ENCODE data around the gene ETNPPL.
"Not testable (repeated sequence)": the region's sequence is repeated elsewhere in the genome, so short reads cannot be mapped to it uniquely, and the experiment has no call there.

The ETNPPL gene

DNA sequence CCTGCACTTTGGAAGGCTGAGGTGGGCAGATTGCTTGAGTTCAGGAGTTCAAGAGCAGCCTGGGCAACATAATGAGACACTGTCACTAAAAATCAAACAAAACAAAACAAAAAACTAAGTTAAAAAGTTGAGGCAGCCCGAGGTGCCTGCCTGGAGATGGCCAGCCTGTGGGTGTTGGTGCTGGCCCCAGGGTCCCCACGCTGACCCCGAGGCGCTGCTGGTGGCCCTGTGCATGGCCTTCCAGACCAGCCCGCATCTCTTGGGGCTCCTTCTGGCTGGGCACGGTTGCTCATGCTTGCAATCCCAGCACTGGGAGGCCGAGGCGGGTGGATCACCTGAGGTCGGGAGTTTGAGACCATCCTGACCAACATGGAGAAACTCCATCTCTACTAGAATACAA lies 4.4 kb downstream of the ETNPPL start:
- DNase-seq (ENCODE audit: low read depth) = no peak

DNA sequence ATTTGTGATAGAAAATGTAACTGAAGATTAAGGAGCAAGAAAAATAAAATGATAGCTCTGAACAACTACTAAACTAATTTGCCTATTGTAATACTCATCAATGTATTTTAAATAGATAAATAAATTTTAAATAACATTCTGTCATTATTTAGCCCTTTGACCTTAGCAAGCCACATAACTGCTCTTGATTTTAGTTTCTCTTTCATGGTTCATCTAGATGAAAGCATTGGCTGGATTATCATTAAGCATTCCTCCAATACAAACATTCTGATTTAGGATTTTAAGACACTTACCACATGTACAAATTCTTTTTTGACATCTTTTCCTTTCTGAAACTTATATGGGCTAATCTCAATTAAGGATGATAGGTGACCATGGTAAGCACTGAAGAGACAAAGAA lies 8.5 kb downstream of the ETNPPL start:
- DNase-seq (ENCODE audit: low read depth) = no peak

DNA sequence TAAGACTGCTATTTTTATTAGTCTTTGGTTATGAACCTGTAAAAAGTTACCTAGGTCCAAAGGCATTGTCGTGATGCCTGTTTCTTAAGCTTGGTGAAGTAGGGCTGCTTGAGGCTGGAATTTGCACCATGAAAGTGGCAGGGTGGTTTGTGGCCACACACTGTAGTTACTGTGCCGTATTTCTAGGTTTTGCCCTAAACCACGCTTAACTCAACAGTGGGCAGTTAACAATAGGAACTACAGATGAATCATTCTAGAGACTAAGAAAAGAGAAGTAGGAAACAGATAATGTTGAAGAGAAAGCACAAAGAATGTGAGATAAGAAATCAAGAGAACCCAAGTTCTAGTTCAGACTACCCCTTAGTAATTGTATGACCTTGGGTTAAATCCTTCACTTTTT lies 11.5 kb downstream of the ETNPPL start:
- DNase-seq (ENCODE audit: low read depth) = no peak

DNA sequence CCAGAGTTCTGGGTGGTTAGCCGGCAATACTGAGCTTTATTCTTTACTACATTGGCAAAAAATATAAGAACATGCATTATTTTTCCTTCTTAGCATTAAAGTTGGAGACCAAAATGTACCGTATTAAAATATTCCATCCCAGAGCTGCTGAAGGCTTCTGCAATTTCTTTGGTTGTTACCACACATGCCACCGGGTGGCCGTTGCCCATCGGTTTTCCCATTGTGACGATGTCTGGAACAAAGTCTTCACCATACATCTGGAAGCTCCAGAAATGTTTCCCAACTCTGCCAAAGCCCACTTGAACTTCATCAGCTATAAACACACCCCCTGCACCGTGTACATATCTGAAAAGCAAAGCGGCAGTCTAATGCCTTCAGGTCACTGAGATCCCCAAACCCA lies 13.7 kb downstream of the ETNPPL start:
- DNase-seq (ENCODE audit: low read depth) = no peak

DNA sequence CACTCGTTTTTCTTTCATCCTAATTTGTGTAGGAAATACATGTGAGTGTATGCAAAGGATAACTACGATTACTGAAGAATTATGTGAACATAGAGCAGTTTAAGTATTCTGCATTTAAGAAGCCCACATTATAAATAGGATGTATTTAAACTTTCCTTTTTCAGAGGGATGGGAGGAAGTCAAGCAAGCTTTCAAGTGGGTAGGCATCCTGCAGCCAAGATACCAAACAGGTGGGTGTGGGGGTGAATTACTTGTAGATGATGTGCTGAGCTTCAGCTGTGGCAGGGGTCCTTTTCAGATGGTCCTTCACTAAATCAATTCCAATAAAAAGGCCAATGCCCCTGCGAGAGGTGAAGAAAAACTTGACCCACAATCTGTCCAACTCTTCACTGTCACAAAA lies 16.3 kb downstream of the ETNPPL start:
- no peak for DNase-seq (ENCODE audit: low read depth)

DNA sequence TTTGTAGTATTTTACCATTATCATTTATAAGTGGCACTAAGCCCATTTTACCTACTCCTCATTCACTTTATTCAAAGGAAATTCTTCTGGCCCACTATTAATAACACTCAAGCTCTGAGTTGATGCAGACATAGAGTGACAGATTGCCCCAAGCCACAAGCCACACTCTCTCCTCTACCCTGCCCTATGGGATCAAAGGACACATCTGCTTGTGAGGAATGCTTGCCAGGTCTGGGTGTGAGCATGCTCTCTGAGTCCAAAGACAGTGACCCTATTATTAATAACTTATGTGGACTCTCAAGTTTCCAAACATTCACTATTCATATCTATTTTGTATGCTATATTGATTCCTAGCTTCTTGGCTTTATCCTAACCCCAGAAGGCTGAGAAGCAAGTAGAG lies 18.5 kb downstream of the ETNPPL start:
- DNase-seq (ENCODE audit: low read depth) = no peak

DNA sequence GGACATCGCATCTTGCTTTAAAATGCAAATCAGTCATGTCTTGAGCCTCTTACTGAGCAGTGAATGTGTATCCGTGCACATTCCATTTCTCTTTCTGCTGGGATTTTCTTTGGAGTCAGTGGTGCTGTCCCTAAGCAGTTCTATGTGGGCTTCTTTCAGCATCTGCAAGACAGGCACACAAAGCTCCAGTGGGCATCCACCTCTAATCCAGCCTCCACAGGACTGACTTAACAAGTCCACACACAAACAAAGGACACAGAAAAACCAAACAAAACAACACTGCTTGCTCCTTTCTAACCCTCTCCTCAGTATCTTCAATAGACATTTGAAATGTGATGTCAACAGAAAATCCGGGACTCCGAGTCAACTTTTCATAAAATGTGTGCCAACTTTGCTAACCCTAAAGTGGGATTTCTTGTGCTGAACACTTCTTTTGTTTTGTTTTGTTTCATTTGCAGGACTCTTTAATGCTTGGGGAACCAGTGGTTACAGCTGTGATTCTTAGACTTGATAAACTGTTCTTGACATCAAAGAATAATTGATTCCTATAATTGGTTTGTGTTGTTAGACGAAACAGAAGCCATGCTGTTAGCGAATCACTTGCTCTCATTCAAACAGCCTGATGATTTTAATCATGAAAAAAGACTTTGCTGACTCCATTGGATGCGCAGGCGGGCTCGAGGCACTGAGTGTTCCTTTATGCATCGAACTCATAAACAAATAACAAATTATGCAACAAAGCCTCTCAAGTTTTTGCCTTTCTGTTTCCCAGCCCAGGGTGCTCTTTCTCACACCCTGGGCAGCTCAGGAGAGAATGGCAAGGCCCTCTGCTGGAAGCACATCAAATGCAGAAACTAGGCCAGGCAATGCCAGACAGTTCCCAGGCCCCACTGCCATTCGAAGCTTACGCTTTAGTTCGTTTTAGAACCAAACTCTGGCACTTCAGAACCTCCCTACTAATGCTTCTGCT lies 20.1 kb downstream of the ETNPPL start:
- no peak for DNase-seq (ENCODE audit: low read depth)

DNA sequence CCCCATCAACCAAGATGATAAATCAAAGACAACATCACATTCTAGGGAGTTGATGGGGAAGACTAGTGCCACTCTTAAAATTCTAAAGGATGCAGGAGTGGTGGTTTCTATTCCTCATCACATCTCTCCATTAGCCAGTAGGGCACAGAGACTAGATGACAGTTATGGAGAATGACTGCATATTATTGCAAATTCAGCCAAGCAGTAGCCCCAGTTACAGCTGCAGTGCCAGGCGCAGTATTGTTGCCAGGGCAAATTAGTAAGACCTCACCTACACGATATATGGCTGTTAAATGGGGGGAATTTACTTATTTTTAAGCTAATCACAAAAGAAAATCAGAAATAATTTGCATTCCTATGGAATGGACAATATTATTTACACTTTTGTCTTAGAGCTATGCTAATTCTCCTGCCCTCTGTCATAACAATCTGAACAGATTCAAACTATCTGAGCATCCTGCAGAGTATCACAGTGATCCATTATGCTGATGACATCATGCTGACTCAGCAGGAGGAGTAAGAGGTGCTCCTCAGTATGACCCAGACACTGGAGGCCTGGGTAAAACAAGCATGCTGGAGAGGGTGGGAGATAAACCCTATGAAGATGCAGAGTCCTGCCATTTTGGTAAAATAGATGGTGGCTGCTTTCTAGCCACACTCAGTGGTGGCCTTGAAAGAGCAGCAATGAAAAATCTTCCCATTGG lies 24.7 kb downstream of the ETNPPL start:
- no peak for DNase-seq (ENCODE audit: low read depth)

DNA sequence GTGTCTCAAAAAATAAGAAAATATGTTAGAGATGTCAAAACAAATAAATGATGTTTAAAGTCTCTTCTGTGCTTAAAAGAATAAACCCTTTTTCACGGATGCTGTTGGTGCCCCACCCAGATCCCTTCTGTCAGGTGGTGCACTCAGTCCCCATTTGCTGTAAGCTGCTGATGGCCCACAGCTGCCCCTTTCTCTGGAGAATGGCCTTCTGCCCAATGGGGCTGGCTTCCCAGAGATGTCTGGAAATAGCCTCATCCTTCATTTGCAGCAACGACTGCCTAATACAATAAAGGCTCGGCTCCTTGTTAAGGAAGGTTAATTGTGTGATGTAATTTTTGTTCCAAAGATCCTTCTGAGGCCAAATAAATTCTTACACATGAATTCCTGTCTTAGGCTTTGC lies 31.8 kb downstream of the ETNPPL start:
- no peak for DNase-seq (ENCODE audit: low read depth)

DNA sequence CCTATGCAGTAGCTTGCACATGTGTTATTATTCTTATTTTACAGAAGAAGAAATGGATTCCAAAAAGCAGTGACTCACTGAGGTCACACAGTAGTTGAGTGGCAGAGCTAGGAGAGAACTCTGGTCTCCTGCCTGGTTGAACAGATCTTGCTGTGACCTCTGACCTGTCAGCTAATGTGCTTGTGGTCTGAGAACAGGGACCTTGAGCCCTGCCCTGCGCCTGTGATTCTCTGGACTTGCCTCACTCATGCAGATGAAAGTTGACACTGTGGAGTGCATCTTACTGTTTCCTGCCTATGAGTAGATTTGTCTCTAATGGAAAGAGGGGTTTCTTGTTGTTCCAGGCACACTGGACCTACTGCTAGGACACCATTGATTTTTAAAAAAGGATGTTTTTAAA lies 32.3 kb downstream of the ETNPPL start:
- DNase-seq (ENCODE audit: low read depth) = no peak

DNA sequence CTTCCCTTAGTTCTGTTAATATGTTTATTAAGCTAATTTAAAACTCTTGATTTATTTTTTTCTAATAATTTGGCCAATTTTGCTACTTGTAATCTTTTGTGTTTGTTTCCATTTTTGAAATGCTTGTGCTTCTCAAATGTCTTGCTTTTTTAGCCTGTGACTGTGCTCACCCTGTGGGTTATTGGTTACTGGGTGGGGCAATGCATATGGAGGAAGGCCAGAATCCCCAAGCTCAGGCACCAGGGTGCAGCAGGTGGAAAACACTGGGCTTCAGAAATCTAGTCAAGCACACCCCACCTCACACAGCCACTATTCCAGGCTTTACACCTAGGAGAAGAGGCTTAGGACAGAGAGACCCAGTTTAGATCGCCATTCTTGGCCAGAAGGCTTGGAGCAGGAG lies 33.1 kb downstream of the ETNPPL start:
- no peak for DNase-seq (ENCODE audit: low read depth)

DNA sequence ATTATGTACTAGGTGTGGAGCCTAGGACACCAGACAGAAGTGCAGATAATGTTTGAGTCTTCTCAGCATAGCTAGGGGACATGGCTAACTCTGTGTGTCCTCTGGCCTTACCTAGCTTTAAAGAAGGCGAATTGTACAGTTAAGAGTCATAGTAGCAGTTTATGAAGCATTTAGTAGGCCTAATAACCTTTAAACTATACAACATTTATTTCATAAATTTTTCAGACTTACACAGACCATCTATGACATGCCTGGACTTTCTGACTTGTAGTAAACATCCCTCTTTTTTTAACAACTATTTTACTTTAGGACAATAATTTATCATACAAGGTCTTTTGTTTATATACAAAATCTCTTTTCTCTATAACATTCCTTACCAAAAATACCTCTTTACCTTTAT lies 37.4 kb downstream of the ETNPPL start:
- no peak for DNase-seq (ENCODE audit: low read depth)

DNA sequence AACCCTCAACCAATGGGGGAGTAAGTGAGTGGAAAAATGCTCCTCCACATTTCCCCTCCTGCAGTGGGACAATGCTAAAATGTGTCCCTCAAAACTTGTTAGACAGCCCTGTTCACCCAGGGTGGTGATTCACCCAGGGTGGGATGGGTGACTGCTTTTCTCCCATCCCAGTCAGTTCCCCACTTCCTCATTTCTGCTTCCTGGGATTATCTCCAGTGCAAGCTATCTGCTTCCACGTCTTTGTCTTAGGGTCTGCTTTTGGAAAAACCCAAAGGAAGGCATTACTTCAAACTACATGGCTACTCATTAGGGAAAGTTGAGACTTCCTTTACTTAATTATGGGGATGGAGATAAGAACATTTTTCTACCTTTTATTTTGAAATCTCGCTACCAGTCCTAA lies 45.5 kb downstream of the ETNPPL start:
- no peak for DNase-seq (ENCODE audit: low read depth)

DNA sequence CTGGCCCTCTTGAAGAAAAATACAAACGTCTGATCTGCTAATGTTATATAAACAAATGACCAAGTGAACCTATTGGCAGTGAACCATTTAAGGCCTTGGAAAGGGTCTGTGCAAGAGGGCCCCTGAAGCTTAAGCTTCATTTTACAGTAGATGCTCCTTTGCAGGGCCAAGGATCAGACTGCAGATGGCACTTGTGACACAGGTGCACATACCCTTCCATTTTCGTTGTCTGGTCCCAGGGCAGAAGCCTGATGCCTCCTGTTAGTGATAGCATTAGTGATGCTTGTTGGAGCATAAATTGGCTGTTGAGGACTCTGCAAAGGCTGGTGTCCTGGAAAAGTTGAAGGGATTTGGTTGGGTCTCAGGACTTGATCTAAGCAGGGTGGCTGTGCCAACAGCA lies 46.5 kb downstream of the ETNPPL start:
- DNase-seq (ENCODE audit: low read depth) = no peak

DNA sequence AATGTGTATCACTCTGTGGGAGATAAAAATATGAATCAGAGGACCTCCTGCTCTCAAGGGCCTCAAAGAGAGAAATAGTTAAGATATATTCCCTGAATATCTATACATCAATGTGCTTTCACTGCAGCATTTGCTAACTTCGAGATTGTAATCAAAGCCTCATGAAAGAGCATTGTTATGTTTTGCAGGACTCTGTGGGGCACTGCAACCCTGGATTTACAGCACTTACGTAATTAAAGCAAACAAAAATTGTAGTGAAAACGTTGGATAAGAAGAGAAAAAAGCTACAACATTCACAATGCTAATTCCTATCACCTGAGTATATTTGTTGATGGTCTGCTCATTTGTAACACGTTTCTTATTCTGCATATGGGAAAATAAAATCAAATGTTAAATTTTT lies 48.0 kb downstream of the ETNPPL start:
- DNase-seq (ENCODE audit: low read depth) = no peak

DNA sequence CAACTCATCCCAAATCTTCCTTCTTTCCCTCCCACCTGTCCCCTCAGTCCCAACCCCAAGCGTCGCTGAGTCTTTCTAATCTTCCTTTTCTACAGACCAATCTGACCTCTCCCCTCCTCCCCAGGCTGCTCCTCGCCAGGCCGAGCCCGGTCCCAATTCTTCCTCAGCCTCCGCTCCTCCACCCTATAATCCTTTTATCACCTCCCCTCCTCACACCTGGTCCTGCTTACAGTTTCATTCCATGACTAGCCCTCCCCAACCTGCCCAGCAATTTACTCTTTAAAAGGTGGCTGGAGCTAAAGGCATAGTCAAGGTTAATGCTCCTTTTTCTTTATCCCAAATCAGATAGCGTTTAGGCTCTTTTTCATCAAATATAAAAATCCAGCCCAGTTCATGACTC lies 52.3 kb downstream of the ETNPPL start:
- not testable (repeated sequence) for DNase-seq (ENCODE audit: low read depth)

DNA sequence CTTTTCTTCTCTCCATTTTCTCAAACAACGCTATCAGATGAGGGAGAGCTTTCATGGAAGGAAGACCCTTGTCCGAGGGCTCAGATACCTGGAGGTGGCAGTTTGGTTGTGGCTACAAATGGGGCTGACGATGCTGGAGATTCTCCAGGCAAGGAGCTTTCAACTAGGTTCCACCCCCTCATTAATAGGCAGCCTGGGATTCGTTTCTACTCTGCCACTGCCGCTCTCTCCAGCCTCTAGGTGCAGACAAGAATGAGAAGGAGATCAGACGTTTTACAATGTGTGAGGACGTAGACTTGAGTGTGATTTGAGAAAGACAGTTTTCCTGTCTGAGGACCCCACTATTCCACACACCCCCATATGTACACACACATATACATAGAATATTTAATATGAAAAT lies 53.1 kb downstream of the ETNPPL start:
- no peak for DNase-seq (ENCODE audit: low read depth)

DNA sequence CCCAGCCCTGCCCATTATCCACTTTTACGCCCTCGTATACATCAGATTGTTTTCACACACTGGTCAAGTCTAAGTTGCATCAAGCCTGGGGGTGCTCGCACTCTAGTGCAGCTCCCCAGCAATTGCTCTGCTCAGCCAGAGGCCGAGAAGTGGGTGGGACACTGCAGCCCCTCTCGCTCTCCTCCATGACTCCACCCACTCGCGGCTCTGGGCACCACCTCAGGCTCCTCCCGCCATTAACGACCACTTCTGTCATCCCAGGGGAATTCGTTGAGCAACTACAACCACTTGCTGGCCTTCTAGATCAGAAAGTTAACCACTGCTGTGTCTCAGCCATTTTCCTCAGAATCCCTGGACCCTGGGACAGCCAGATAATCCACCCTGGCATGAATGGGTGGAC lies 53.6 kb downstream of the ETNPPL start:
- DNase-seq (ENCODE audit: low read depth) = no peak

DNA sequence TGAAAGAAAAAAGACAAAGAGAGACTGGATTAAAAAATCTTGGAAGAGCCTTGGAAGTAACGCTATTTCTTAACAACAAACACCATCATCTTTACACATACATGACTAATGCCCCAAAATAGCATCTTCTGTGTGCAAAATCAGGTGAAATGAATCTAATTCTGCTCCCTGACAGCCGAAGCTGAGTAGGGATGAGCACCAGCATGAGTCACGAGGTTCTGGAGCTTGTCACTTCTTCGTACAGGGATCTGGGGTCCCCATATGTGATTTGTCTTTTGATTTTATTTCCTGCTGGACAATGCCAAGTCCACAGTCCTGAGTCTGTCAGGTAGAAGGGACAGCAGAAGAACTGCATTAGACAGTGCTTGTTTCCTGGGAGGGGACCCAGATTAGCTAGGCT lies 56.6 kb downstream of the ETNPPL start:
- no peak for DNase-seq (ENCODE audit: low read depth)

DNA sequence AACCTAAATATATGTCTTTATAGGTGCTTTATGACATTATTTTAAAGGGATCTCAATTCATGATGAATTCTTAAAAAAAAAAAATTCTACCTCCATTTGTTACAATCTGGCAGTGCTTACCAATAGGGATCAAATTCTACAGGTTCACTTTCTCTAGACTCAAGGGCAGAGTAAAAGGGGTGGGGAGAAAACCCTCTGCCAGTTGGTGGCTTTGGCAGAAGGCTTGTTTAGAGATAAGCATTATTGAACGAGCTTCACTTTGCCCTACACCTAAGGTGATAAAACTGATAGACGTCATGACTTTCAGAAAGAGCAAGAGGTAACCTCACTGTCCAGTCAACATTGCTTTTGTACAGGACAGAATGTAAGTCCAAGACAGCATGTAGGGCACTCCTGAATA lies 58.9 kb downstream of the ETNPPL start:
- DNase-seq (ENCODE audit: low read depth) = no peak

DNA sequence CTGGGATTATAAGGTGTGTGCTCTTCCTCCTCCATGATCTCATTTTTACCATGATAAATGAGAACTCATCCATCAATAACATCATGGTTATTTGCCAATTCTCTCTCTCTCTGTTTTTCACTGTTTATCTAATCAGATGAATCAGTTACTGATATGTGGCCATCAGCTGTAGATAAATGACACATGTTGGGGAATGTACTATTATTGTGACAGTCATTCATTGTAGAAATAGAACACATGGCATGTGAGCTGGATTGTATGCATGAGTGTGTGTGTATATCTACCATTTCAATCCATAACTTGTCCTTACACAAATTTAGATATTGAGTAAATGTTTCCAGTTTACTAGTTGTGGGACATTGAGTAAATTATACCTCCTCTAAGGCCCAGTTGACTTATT lies 59.5 kb downstream of the ETNPPL start:
- no peak for DNase-seq (ENCODE audit: low read depth)

DNA sequence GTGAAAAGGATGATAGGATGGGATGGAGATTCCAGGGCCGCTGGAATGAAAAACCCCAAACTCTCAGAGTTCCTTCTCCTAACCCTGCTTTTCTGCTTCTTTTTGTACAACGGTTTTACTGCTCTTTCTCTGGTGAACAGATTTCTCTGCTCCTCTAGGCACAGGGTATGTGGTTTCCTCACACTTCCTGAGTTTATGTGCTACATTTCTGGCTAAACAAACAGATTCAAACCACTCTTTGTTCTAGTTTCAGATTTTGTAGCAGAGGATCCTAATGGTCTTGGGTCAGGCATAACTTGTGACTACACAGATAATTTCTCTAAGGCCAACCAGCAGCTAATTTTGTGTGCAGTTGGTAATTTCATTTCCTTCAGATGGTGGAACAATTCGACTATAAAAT lies 59.9 kb downstream of the ETNPPL start:
- DNase-seq (ENCODE audit: low read depth) = no peak

DNA sequence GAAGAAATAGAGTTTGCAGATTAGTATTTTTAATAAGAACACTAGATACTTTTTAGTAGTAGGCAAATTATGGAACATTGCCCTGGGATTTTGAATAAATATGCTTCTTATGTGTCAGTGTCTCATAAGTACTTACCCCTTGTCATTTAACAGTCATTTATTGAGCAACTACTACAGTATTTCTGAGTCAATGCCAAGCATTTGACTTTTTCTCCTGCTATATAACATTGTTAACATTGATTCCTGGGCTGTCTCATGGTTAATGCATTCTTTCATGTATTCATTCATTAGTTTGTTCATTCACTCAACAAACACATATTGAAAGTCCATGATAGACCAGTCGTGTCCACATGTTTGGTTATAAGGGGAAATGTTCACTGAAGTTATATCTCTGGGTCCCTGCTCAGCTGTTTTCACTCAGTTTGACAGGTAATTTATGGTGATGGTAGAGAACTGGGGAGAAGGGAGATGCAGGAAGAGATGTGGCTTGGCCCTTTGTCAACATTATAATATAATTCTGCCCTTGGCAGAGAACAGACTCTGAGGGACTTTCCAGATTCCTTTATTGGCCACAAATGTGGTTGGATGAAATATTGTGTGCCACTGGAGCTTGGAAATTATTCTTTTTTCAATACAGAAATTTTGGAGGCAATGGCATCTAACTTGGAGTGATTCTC lies 62.6 kb downstream of the ETNPPL start:
- no peak for DNase-seq (ENCODE audit: low read depth)

All from stimulated activated CD4-positive, alpha-beta T cell treated with anti-CD3 and anti-CD28 coated beads, Interleukin-2, amount 100 ng/mL, for 4 hours (primary cell).